Measurements from ENCODE around the gene AP2A2. TPM values are rescaled to one million over a fixed set of nuclear protein-coding genes. Genes with fewer than 3 reads are reported as not detected.

The AP2A2 gene
- total RNA-seq, 1 experiment from 2014 or later, result 29.6 TPM

GRCh38 chr11:900545-900944, 25.1 kb upstream of the AP2A2 start:
- no peak overlapping the region for H2AFZ ChIP-seq (ENCODE audit: low read length)
- no peaks in the 10 kb centered on the region for H3F3A ChIP-seq (ENCODE audit: low read length, unreplicated experiment)
- no peaks in the 10 kb centered on the region for H3K9me3 ChIP-seq (ENCODE audit: low read length)
- BruUV-seq (replicated peaks), result no TSS peak
- no peaks in the 10 kb centered on the region for H4K20me1 ChIP-seq (ENCODE audit: low read length)
- no peaks in the 10 kb centered on the region for H3K27me3 ChIP-seq (ENCODE audit: low read length)
- ATAC-seq (no peak), DNase-seq (no peak)
- no peak overlapping the region for H3K4me3 ChIP-seq (ENCODE audit: low read length)
- peaks cover 24% of the 10 kb centered on the region for H3K36me3 ChIP-seq (ENCODE audit: low read depth, low read length)
- H3K79me2 ChIP-seq (ENCODE audit: low read length), result no peaks in the 10 kb centered on the region
- H3K4me1 ChIP-seq (ENCODE audit: insufficient read depth, low read length), result no peaks in the 10 kb centered on the region
- CTCF ChIA-PET, result no interaction called here
- no peak overlapping the region for H3K27ac ChIP-seq (ENCODE audit: low read length)
- no peak for TF ChIP-seq CTCF (conservative IDR thresholded peaks at IDR 0.05; ENCODE audit: low read depth, low read length)
- no peak for TF ChIP-seq EZH2 (IDR thresholded peaks at IDR 0.05; ENCODE audit: low read length, unreplicated experiment)
- TF ChIP-seq EZH2phosphoT487 (IDR thresholded peaks at IDR 0.05; ENCODE audit: borderline replicate concordance, low read length), result no peak
- no peak overlapping the region for H3K4me2 ChIP-seq (ENCODE audit: low read length)
- H3K9ac ChIP-seq (ENCODE audit: low read length), result no peak overlapping the region
- POLR2A ChIA-PET (ENCODE audit: unreplicated experiment), result no interaction called here
- intact Hi-C loops (cut with micrococcal nuclease), result no loop called here
- no peaks in the 10 kb centered on the region for H3K9me2 ChIP-seq (replicated peaks; ENCODE audit: low read length)

GRCh38 chr11:901452-902061, 24.1 kb upstream of the AP2A2 start:
- no TSS peak for BruUV-seq (replicated peaks)
- Histone ChIP-seq H4K20me1 (ENCODE audit: low read length) (no peaks in the 10 kb centered on the region), H3K4me1 (ENCODE audit: insufficient read depth, low read length) (no peaks in the 10 kb centered on the region), H2AFZ (ENCODE audit: low read length) (no peak overlapping the region), H3K9me3 (ENCODE audit: low read length) (no peaks in the 10 kb centered on the region), H3K36me3 (ENCODE audit: low read depth, low read length) (peaks cover 24% of the 10 kb centered on the region), H3K9ac (ENCODE audit: low read length) (no peak overlapping the region), H3K9me2 (replicated peaks; ENCODE audit: low read length) (no peaks in the 10 kb centered on the region), H3K27ac (ENCODE audit: low read length) (no peak overlapping the region), H3K4me3 (ENCODE audit: low read length) (no peak overlapping the region), H3K4me2 (ENCODE audit: low read length) (no peak overlapping the region), H3F3A (ENCODE audit: low read length, unreplicated experiment) (no peaks in the 10 kb centered on the region), H3K27me3 (ENCODE audit: low read length) (no peaks in the 10 kb centered on the region), H3K79me2 (ENCODE audit: low read length) (0 out of 2 replicates have a peak, but pooled peaks cover 3% of the 10 kb centered on the region)
- no peak for TF ChIP-seq EZH2phosphoT487 (IDR thresholded peaks at IDR 0.05; ENCODE audit: borderline replicate concordance, low read length)
- TF ChIP-seq EZH2 (IDR thresholded peaks at IDR 0.05; ENCODE audit: low read length, unreplicated experiment), result no peak
- TF ChIP-seq CTCF (conservative IDR thresholded peaks at IDR 0.05; ENCODE audit: low read depth, low read length), result no peak
- POLR2A ChIA-PET (ENCODE audit: unreplicated experiment), result no interaction called here
- intact Hi-C loops (cut with micrococcal nuclease), result no loop called here
- DNase-seq (no peak), ATAC-seq (0 out of 2 replicates have a peak, but pooled peaks have one; percentile 18)
- CTCF ChIA-PET, result no interaction called here

DNA sequence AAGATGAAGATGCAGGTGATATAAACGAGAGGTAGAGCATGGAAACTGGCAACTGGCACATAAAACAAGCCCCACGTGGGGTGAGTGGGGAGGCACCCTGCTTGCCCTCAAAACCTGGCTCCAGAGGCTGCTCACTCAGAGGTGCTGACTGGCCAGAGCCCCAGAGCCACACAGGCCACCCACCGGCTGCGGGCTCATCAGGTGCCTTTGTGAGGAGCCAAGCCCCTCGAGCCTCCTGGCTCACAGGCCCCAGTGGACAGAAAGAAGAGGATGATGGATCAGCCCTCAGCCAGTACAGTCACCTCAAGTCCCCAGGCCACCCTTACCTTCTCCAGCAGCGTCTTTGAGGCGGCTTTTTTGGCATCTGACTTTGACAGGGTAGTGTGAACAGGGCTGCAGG, 21.3 kb upstream of the AP2A2 start:
- Histone ChIP-seq H3K9me2 (replicated peaks; ENCODE audit: low read length) (no peaks in the 10 kb centered on the region), H3F3A (ENCODE audit: low read length, unreplicated experiment) (no peaks in the 10 kb centered on the region), H3K9ac (ENCODE audit: low read length) (no peak overlapping the region), H3K27me3 (ENCODE audit: low read length) (no peaks in the 10 kb centered on the region), H2AFZ (ENCODE audit: low read length) (no peak overlapping the region), H3K9me3 (ENCODE audit: low read length) (no peaks in the 10 kb centered on the region), H3K4me1 (ENCODE audit: insufficient read depth, low read length) (peaks cover 5% of the 10 kb centered on the region), H3K4me3 (ENCODE audit: low read length) (no peak overlapping the region), H3K27ac (ENCODE audit: low read length) (no peak overlapping the region), H3K36me3 (ENCODE audit: low read depth, low read length) (peaks cover 20% of the 10 kb centered on the region), H3K4me2 (ENCODE audit: low read length) (no peak overlapping the region), H3K79me2 (ENCODE audit: low read length) (peaks cover 27% of the 10 kb centered on the region), H4K20me1 (ENCODE audit: low read length) (no peaks in the 10 kb centered on the region)
- BruUV-seq (replicated peaks), result no TSS peak
- POLR2A ChIA-PET (ENCODE audit: unreplicated experiment), result no interaction called here
- ATAC-seq, result no peak
- TF ChIP-seq EZH2phosphoT487 (IDR thresholded peaks at IDR 0.05; ENCODE audit: borderline replicate concordance, low read length) (no peak), CTCF (conservative IDR thresholded peaks at IDR 0.05; ENCODE audit: low read depth, low read length) (no peak), EZH2 (IDR thresholded peaks at IDR 0.05; ENCODE audit: low read length, unreplicated experiment) (no peak)
- CTCF ChIA-PET, result no interaction called here
- DNase-seq, result no peak
- intact Hi-C loops (cut with micrococcal nuclease), result no loop called here

Measured in PC-3 (cell line).